ENCODE data around the gene MCEMP1. TPM values are rescaled to one million over a fixed set of nuclear protein-coding genes. Genes with fewer than 3 reads are reported as not detected.

MCEMP1 gene
- total RNA-seq, 1 experiment from 2014 or later, result not detected

DNA sequence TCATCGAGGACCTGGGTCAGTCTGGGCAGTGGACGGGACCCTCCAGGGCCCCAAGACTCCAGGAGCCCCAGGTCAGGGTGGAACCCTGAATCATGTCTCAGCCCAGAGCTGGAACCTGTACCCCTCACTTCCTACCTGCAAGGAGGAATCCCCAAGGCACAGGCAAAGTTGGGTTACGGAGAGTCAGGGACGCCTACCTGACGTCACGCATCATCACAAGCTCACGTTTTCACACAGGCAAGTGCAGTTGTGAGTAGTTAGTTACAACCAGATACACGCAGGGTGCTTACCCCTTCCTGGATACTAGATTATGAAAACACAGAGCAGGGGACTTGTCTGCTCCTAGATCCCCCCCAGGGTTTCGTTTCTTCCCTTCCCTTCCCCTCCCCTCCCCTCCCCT, 6.1 kb upstream of the MCEMP1 start:
- DNase-seq (ENCODE audit: low spot score), result no peak

DNA sequence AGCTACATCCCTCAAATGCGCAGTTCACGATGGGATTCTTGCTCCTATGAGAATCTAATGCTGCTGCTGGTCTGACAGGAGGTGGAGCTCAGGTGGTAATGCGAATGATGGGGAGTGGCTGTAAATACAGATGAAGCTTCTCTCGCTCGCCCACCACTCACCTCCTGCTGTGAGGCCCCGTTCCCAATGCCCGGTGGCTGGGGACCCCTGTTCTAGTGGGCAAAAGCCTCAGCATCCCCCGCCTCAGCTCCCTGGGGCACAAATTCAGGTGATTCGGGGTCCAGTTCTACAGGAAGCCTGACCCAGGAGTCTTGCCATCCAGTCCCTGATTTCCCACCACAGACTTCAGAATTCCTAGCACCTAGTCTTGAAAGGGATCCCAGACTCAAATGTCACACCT, 4.4 kb upstream of the MCEMP1 start:
- no peak for DNase-seq (ENCODE audit: low spot score)

DNA sequence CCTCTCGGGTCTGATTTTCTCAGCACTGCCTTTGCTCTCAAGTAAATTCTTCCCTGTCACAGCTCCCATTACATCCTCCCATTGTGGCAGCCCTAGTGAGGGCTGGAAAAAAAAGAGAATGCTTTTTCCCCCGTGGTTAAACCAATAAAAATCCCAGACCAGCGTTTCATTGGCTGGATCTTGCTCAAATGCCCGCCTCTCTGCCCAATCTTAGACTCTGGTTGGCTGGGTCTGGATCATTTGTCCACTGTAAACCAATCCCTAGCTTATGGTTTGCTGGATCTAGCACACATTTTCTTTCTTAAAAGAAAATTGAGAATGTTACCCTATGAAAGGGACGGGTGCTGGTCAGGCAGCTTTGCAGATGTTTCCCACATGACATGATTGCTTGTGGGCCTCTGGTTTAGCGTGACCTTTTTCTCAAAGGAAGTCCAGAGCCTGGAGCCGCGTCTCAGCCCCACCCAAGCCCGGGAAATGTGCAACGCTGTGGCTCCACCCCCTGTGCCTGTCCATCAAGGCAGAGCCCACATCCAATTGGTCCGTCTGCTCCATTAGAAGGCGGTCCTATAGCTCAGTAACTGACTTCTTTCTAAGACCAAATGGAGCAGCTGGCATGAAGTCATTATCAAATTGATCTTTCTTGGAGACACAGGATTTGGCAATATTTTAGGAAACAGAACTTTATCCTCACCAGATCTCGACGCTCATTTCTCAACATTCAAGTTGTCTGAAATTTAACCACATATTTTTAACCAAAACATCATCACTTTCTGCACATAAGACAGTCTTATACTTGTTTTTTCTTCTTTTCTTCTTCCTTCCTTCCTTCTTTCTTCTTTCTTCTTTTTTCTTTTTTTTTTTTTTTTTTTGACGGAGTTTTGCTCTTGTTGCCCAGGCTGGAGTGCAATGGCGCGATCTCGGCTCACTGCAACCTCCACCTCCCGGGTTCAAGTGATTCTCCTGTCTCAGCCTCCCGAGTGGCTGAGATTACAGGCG, 2.6 kb upstream of the MCEMP1 start:
- peak; percentile 85 for DNase-seq (ENCODE audit: low spot score)

DNA sequence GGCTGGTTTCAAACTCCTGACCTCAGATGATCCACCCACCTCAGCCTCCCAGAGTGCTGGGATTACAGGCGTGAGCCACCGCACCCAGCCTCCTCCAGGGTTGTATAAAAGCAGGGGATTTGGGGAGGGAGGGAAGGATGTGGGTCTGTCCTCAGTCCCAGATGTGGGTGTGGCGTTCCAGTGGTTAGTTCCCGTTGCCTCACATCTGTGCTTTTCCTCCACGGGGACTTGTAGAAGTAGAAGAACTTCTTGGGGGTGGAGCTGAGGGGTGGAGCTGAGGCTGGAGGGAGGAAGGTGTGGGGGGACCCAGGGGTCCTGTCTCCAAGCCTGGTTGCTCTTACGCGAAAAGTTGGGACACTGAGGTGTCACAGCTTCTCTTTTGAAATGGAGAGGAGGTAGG, 514 bp upstream of the MCEMP1 start:
- DNase-seq (ENCODE audit: low spot score), result no peak

DNA sequence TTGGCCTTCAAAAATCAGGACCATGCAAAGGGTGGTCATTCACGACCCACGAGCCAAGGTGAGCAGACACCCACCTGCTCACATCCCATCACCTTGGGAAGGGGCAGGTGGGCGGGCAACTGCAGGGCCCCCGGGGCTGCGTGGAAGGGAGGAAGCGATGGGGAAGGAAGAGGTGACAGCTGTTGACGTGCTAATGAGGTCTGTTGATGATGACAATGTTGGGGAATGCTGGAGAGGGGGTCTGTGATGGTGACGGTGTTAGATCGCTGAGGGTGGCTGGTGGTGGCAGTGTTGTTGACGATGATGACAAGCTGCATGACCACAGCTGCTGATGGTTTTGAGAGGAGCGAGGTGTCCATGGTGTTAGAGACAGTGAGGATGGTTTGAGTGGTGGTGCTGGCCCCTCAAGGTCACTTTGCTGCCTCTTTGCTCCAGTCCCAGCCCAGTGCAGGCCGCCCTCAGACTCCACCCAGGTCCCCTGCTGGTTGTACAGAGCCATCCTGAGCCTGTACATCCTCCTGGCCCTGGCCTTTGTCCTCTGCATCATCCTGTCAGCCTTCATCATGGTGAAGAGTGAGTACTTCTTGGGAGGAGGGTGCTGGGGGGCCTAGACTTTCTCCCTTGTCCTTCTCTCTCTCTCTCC, 900 bp downstream of the MCEMP1 start:
- DNase-seq (ENCODE audit: low spot score), result no peak

DNA sequence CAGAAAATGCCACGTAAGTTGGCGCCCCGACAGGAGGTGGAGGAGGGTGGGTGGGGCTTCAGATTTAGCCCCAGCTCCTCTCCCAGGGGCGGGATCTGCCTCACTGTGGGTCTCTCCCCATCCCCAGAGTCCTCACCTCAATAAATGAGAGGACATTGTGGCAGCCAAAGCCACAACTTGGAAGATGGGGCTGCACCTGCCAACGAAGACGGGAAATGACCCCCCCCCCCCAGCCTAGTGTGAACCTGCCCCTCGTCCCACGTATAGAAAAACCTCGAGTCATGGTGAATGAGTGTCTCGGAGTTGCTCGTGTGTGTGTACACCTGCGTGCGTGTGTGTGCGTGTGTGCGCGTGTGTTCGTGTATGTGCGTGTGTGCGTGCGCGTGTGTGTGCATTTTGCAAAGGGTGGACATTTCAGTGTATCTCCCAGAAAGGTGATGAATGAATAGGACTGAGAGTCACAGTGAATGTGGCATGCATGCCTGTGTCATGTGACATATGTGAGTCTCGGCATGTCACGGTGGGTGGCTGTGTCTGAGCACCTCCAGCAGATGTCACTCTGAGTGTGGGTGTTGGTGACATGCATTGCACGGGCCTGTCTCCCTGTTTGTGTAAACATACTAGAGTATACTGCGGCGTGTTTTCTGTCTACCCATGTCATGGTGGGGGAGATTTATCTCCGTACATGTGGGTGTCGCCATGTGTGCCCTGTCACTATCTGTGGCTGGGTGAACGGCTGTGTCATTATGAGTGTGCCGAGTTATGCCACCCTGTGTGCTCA, 2.3 kb downstream of the MCEMP1 start:
- DNase-seq (ENCODE audit: low spot score), result peak; percentile 40

DNA sequence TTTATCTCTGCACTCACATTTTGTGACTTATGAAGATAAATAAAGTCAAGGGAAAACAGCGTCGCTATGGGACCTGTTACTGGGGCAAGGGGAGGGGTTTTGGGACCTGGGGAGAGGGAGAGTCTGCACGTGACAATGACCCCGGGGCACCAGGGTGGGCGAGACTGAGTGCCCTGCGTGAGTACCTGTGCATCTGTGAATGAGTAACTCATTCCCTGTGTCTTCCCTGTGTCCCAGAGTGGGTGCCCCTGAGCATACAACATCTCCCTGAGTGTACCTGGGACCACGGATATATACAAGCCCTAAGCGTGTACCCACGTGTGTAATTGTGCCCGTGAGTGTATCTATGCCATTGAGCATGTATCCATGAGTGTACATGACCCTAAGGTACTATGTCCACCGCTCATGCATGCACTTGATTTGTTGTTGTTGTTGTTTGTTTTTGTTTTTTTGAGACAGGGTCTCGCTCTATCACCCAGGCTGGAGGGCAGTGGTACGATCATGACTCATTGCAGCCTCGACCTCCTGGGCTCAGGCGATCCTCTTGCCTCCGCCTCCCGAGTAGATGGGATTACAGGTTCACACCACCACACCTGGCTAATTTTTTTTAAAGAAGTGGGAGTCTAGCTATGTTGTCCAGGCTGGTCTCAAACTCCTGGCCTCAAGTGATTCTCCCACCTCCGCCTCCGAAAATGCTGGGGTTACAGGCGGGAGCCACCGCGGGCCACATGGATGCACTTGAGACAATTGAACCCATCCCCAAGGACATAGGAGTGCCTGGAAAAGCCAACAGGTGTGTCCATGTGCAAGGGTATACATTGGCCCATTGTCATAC, 3.1 kb downstream of the MCEMP1 start:
- DNase-seq (ENCODE audit: low spot score), result no peak

DNA sequence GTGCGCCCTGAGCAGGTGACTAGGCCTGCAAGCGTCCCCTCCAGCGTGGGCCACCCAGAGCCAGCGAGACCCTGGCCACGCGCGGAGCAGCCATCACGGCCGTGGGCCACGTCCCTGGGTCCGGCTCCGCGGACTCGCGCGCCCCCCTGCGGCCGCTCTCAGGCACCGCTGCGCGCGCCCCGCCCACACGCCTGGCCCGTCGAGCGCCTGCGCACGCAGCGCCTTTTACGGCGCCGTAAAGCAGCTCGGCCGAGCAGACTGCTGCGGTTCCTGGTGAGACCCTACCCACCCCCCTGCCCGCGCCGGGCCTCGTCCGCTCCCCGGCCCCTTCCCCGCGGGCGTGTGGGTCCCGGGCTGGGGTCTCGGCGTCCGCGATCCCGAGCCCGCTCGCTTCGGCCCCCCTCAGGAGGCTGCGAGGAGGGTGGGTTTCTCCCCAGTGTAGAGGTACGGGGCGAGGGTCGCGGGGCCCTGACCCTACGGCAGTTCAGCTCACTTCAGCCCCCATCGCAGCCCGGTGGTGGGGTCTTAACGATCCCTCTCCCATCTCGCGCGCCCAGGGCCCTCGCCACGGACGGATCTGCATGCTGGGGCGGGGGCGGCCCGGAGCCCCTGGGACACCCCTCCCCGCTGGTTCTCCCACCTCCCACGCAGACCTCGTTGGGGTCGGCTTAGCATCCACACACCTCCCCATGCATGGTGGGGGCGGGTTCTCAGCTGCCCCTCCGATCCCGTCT, 3.9 kb downstream of the MCEMP1 start, which contains the start of gene TRAPPC5:
Gene TRAPPC5 (plus strand): TSS at position 228 of the 734 bp plus-strand sequence. CDS start 1,421 bp downstream, outside the sequence.
- DNase-seq (ENCODE audit: low spot score), result peak; percentile 73

DNA sequence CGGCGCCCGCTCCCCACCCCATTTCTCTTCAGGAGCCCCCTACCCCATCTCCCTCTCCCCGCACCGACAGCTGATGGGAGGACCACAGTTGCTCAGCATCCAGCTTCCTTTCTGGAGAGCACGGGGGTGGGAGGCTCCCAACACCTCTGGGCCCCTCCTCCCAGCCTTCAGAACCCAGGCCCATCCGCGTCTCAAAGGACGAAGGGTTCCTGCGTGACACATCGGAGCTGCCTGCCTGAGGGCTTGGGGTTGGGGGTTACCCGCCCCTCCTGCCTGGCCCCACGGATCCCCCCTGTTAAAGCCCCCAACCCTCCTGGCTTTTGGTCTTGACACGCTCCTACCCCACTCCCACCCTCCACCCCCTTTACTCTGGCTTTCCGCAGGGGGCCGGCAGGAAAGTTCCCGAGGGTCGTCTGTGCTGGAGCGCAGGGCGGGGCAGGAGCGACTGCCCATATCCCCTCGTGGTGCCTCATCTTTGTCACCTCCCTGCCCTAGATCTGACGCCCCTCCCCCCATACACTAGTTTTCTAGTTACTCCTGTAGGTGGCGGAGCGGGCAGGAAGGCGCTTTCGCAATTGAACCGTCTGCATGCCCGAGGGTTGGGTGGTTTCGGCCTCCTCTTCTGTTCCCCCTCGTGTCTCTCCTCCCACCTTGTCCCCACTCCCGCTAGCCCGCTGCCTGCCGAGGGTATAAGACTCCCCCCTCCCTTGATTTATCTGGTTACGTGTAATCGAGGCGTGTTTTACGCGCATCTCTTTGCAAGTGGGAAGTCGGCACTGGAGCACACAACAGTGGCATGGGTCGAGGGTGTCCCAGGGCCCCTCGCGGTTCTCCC, 4.7 kb downstream of the MCEMP1 start:
- DNase-seq (ENCODE audit: low spot score), result peak; percentile 76

DNA sequence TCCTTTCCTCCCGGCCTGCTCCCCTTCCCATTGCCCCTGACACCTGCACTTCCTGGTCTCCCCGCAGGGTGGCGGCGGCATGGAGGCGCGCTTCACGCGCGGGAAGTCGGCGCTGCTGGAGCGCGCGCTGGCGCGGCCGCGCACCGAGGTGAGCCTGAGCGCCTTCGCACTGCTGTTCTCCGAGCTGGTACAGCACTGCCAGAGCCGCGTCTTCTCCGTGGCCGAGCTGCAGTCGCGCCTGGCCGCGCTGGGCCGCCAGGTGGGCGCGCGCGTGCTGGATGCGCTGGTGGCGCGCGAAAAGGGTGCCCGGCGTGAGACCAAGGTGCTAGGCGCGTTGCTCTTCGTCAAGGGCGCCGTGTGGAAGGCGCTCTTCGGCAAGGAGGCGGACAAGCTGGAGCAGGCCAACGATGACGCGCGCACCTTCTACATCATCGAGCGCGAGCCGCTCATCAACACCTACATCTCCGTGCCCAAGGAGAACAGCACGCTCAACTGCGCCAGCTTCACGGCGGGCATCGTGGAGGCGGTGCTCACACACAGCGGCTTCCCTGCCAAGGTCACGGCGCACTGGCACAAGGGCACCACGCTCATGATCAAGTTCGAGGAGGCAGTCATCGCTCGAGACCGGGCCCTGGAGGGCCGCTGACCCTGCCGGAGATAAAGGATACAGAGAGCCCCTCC, 5.4 kb downstream of the MCEMP1 start:
- DNase-seq (ENCODE audit: low spot score), result no peak

DNA sequence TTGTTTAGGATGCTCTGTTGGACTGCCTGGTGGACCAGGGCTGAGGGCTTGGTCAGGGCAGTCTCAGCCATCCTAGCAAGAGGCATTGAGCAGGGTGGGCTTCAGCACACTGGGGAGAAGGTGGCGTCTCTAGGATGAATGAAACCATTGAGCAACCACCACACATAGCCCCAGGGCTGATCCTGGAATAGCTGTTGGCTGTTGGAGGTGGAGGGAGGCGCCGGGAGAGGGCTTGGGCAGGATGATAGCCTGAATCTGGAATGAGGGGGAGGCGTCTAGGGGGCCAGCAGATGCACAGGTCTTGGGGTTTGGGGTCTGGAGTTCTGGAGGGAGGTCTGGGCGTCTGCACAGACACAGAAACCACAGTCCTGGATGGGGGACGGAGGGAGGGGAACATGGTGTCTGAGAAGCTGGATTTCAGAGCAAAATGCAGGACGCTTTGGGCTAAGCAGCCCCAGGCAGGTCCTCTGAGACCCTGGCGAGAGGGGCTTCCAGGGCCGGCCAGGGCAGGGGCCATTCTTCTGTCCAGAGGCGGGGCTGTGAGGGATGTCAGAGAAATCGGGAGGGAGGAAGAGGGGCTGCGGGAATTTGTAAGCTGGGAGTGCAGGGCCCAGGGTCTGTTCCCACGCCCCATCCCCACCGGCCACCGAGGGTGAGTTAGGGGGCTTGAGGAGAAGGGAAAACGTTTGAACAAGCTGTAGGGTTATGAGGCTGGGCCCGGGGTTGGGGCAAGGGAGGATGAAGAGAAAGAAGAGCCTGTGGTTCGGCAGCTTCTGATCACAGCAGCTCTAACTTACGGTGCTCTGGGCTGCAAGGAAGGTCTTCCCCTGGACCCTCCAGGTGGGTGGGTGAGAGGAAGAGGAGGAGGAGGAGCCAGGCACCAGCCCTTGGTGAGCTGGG, 8.9 kb downstream of the MCEMP1 start:
- no peak for DNase-seq (ENCODE audit: low spot score)

DNA sequence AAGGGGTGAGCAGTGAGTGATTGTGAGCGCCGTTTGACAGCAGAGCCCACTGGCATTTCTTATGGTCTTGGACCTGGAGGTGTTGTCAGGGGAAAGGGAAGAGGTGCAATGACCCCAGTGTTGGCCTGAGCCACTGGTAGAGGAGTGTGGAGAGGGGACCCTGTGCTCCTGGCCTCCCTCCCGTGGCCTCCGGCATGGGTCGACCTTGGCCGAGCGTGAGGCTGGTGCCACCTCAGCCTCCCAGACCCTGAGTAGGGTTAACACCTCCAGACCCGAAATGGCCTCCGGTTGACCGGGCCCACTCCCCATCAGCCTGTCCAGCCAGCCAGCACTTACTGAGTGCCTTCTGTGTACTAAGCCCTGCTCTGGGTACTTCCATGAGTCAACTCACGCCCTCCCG, 10.3 kb downstream of the MCEMP1 start:
- DNase-seq (ENCODE audit: low spot score), result no peak

DNA sequence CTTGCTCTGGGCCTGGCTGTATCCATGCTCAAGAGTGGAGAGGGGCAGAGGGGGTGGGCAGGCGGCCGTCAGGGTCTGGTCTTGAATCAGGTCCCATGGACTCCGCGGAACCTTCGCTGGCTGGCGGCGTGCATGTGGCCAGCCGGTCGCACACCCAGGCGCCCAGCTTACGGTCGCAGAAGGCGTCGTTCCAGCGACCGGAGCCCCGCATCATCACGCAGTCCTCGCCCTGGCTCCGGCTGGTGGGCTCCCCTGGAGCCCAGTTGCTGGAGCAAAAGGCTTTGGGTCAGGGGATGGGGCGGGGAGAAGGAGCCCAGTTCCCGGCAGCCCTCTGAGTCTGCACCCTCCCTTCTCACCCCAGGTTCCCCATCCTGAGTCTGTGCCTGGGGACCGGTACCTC, 12.3 kb downstream of the MCEMP1 start:
- no peak for DNase-seq (ENCODE audit: low spot score)

DNA sequence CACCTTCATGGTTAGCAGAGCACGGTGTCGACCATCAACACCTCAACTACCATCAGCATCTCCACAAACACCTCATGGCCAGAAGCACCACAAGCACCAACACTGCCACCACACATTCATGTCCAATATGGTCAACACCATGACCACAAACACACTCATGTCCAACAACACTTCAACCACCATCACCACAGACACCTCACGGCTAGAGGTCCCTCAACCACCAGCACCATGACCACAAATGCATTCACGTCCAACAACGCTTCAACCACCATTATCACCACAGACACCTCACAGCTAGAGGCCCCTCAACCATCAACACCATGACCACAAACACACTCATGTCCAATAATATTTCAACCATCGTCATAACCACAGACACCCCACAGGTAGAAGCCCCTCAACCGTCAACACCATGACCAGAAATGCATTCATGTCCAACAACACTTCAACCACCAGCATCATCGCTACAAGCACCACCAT, 13.9 kb downstream of the MCEMP1 start:
- DNase-seq (ENCODE audit: low spot score), result no peak

DNA sequence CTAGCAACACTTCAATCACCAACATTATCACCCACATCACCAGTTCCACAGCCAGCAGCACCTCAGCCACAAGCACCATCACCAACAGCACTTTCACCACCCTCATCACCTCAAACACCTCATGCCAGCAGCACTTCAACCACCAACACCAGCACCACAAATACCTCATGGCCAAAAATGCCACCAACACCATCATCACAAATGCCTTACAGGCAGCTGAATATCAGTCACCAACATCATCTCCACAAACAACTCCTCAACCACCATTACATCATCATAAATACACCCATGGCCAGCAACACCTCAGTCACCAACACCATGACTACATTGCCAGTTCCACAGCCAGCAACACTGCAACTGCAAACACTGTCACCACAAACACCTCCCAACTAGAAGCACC, 14.6 kb downstream of the MCEMP1 start:
- DNase-seq (ENCODE audit: low spot score), result no peak

DNA sequence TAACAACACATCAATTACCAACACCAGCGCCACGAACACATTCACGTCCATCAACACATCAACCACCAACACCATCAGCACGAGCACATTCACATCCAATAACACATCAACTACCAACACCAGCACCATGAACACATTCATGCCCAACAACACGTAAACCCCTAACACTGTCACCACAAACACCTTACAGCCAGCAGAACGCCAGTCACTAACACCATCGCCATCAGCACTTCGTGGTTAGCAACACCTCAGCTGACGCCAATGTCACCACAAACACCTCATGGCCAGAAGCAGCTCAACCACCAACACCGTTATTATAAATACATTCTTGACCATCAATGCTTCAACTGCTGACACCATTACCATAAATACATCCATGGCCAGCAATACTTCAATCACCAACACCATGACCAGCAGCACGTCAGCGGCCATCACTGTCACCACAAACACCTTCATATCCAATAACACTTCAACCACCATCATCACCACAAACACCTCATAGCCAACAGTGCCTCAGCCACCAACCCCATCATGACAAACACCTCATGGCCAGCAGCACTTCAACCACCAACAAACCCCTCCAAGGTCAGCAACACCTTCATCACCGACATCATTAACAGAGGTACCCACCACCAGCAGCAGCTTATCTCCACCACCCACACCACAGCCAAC, 15.7 kb downstream of the MCEMP1 start:
- DNase-seq (ENCODE audit: low spot score), result no peak

DNA sequence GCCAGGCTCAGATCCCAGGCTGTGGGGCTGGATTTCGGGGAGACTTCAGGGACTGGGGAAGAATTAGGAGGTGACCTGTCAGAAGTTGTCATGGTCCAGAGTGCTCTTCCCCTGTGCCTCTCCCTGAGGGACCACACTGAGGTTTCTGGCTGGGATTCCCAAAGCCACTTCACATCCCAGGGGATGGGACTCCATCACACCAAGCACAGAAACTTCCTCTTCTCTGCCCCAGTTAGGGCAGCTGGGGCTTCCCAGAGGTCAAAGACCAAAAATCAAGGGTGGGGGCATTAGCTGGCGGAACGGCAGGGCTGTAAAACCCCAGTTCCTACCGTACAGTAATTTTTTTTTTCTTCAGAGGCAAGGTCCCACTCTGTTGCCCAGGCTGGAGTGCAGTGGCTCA, 17.6 kb downstream of the MCEMP1 start:
- no peak for DNase-seq (ENCODE audit: low spot score)

Data from H4 (cell line).